SU-DHL-6 (cell line): Measurements from ENCODE around the gene FSCN2.

Experiments used
- EZH2phosphoT487 ChIP-seq: fragments of 200-600 bp; sonication (generic), shearing (Covaris generic); conservative IDR thresholded peaks from 2 replicates; pipeline ENCODE4 v1.6.1; 2018; ENCODE audit warnings: mild to moderate bottlenecking, antibody characterized with exemption, low read length, moderate library complexity, mixed read lengths
- TF ChIP-seq, protein P1 (sequence below): fragments of 200-600 bp; sonication (generic); IDR thresholded peaks from one replicate; pipeline ENCODE4 v1.5.1; 2017; ENCODE audit warnings: antibody characterized with exemption, mild to moderate bottlenecking, low read length, moderate library complexity; ENCODE audit not compliant: insufficient read depth, poor library complexity, severe bottlenecking

DNA sequence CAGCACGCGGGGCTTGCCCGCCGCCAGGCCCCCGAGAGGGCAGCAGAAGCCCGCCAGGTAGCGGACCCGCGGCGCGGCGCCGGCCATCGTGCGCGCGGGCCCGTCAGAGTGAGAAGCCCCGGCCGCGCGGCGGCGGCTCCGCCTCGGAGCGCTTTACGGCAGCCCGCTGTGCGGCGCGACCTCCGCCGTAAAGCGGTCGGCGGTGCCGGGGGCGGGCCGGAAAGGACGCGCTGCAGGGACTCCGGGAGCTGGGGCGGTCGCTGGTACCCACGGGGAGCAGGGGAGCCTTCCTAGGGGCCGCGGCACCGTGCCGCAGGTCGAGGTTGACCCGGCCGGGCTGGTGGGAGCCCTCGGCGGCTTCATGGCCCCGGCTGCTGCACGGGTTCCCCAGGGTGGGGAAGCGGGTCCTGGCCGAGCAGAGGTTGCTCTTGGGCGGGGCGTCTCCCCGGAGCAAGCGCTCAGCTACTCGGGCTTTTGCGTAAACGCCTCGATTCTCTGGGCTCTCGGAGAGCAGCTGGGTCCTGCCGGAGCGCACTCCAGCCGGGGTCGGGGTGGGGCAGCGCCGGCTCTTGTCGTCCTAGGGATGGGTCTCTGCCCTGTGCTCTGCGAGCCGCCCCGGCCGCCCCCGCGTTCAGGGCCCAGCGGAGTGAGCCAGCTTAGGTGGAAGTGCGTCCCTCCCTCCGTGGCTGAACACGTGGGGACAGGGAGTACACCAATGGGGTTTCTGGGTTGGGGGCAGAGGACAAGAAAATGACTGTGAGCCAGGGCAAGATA, 24.3 kb downstream of the FSCN2 start, which contains the start of gene FAAP100:
- TF ChIP-seq, protein P1, sequence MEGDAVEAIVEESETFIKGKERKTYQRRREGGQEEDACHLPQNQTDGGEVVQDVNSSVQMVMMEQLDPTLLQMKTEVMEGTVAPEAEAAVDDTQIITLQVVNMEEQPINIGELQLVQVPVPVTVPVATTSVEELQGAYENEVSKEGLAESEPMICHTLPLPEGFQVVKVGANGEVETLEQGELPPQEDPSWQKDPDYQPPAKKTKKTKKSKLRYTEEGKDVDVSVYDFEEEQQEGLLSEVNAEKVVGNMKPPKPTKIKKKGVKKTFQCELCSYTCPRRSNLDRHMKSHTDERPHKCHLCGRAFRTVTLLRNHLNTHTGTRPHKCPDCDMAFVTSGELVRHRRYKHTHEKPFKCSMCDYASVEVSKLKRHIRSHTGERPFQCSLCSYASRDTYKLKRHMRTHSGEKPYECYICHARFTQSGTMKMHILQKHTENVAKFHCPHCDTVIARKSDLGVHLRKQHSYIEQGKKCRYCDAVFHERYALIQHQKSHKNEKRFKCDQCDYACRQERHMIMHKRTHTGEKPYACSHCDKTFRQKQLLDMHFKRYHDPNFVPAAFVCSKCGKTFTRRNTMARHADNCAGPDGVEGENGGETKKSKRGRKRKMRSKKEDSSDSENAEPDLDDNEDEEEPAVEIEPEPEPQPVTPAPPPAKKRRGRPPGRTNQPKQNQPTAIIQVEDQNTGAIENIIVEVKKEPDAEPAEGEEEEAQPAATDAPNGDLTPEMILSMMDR: no peak
- no peak for TF ChIP-seq EZH2phosphoT487
